Astrocyte (in vitro differentiated cells and primary cell): Measurements from ENCODE around the gene RDH14. TPM values are rescaled to one million over a fixed set of nuclear protein-coding genes. Genes with fewer than 3 reads are reported as not detected.

Experiments
- DNase-seq: peaks from one replicate; pipeline ENCODE4 v3.0.0-alpha.2; 2010; ENCODE audit warnings: low read depth
- FAIRE-seq: peaks from 2 replicates; lab custom pipeline; 2011; peaks lifted over from hg19 to GRCh38; lab: Jason Lieb, UNC
- H2AFZ ChIP-seq: 2 replicates; pipeline ENCODE4 v1.6.0; 2012; ENCODE audit warnings: low read depth, low read length, inconsistent platforms
- H3K27ac ChIP-seq: 2 replicates; pipeline ENCODE4 v1.5.1; 2011; ENCODE audit warnings: low read depth, low read length, inconsistent platforms
- H3K27me3 ChIP-seq: 2 replicates; pipeline ENCODE4 v1.6.0; 2011; ENCODE audit warnings: low read length, inconsistent platforms; ENCODE audit not compliant: insufficient read depth
- H3K36me3 ChIP-seq: 2 replicates; pipeline ENCODE4 v1.5.1; 2011; ENCODE audit warnings: low read length, inconsistent platforms; ENCODE audit not compliant: insufficient read depth
- H3K4me1 ChIP-seq: 2 replicates; pipeline ENCODE4 v1.5.1; 2011; ENCODE audit warnings: low read length, inconsistent platforms; ENCODE audit not compliant: insufficient read depth
- H3K4me2 ChIP-seq: 2 replicates; pipeline ENCODE4 v1.6.0; 2012; ENCODE audit warnings: low read length, inconsistent platforms
- H3K4me3 ChIP-seq: 2 replicates; pipeline ENCODE4 v1.5.1; 2011; ENCODE audit warnings: low read depth, mild to moderate bottlenecking, low read length, inconsistent platforms; ENCODE audit not compliant: insufficient read depth
- H3K79me2 ChIP-seq: 2 replicates; pipeline ENCODE4 v1.6.0; 2012; ENCODE audit warnings: mild to moderate bottlenecking, low read length, inconsistent platforms; ENCODE audit not compliant: insufficient read depth
- H3K9ac ChIP-seq: 2 replicates; pipeline ENCODE4 v1.6.0; 2012; ENCODE audit warnings: mild to moderate bottlenecking, low read length, inconsistent platforms
- H3K9me3 ChIP-seq: 2 replicates; pipeline ENCODE4 v1.5.1; 2012; ENCODE audit warnings: low read depth, mild to moderate bottlenecking, low read length, inconsistent platforms; ENCODE audit not compliant: insufficient read depth
- H4K20me1 ChIP-seq: 2 replicates; pipeline ENCODE4 v1.6.0; 2012; ENCODE audit warnings: low read length, inconsistent platforms; ENCODE audit not compliant: insufficient read depth
- H3K27ac Mint-ChIP-seq: one replicate; pipeline ENCODE4 v1.8.0; 2021; ENCODE audit warnings: mild to moderate bottlenecking, mixed read lengths; ENCODE audit not compliant: unreplicated experiment
- H3K27me3 Mint-ChIP-seq: one replicate; pipeline ENCODE4 v1.8.0; 2021; ENCODE audit warnings: low read depth, mixed read lengths; ENCODE audit not compliant: unreplicated experiment
- H3K36me3 Mint-ChIP-seq: one replicate; pipeline ENCODE4 v1.8.0; 2021; ENCODE audit warnings: low read depth, mixed read lengths; ENCODE audit not compliant: unreplicated experiment
- H3K4me1 Mint-ChIP-seq: one replicate; pipeline ENCODE4 v1.8.0; 2021; ENCODE audit warnings: low read depth, mixed read lengths; ENCODE audit not compliant: unreplicated experiment
- H3K4me3 Mint-ChIP-seq: one replicate; pipeline ENCODE4 v1.8.0; 2021; ENCODE audit warnings: mild to moderate bottlenecking, moderate library complexity, mixed read lengths; ENCODE audit not compliant: unreplicated experiment
- H3K9me3 Mint-ChIP-seq: one replicate; pipeline ENCODE4 v1.8.0; 2021; ENCODE audit warnings: mild to moderate bottlenecking, mixed read lengths; ENCODE audit not compliant: unreplicated experiment
- EZH2 ChIP-seq: IDR thresholded peaks from 2 replicates; pipeline ENCODE4 v1.6.1; 2012; ENCODE audit warnings: mild to moderate bottlenecking, low read length, inconsistent platforms; ENCODE audit not compliant: insufficient read depth
- total RNA-seq: library from RNA; stranded (reverse); gene quantifications from 2 replicates; pipeline ENCODE4 v1.2.1, GENCODE V29; 2021
- TF ChIP-seq, protein P1 (sequence below): IDR thresholded peaks from 2 replicates; pipeline ENCODE4 v1.5.1; 2011; ENCODE audit warnings: low read depth, mild to moderate bottlenecking, inconsistent platforms, low read length, moderate library complexity; ENCODE audit not compliant: insufficient read depth

RDH14 gene
- total RNA-seq, 1 donor from 2014 or later = 16.0 TPM

DNA sequence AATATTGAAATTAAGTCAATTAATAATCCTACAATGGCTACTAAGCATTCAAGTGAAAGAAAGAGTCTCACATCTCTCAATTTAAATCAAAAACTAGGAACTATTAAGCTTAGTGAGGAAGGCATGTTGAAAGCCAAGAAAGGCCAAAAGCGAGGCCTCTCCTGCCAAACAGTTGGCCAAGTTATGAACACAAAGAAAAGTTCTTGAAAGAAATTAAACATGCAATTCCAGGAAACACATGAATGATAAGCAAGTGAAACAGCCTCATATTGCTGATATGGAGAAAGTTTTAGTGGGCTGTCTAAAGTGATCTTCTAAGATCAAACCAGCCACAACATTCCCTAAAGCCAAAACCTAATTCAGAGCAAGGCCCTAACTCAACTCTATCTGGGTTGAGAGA, 11.8 kb downstream of the RDH14 start:
- peak; percentile 5 for DNase-seq
- H3K36me3 Mint-ChIP-seq = no peaks in the 10 kb centered on the region
- H4K20me1 ChIP-seq = no peaks in the 10 kb centered on the region
- no peaks in the 10 kb centered on the region for H3K9me3 ChIP-seq
- no peak overlapping the region for H3K27ac ChIP-seq
- no peak overlapping the region for H3K9ac ChIP-seq
- no peak overlapping the region for H3K4me3 ChIP-seq
- TF ChIP-seq, protein P1, sequence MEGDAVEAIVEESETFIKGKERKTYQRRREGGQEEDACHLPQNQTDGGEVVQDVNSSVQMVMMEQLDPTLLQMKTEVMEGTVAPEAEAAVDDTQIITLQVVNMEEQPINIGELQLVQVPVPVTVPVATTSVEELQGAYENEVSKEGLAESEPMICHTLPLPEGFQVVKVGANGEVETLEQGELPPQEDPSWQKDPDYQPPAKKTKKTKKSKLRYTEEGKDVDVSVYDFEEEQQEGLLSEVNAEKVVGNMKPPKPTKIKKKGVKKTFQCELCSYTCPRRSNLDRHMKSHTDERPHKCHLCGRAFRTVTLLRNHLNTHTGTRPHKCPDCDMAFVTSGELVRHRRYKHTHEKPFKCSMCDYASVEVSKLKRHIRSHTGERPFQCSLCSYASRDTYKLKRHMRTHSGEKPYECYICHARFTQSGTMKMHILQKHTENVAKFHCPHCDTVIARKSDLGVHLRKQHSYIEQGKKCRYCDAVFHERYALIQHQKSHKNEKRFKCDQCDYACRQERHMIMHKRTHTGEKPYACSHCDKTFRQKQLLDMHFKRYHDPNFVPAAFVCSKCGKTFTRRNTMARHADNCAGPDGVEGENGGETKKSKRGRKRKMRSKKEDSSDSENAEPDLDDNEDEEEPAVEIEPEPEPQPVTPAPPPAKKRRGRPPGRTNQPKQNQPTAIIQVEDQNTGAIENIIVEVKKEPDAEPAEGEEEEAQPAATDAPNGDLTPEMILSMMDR = no peak
- no peak for TF ChIP-seq EZH2
- no peak overlapping the region for H2AFZ ChIP-seq
- H3K4me2 ChIP-seq = no peak overlapping the region
- H3K4me3 Mint-ChIP-seq = no peak overlapping the region
- H3K27me3 ChIP-seq = no peaks in the 10 kb centered on the region
- H3K27me3 Mint-ChIP-seq = no peaks in the 10 kb centered on the region
- H3K27ac Mint-ChIP-seq = no peak overlapping the region
- H3K9me3 Mint-ChIP-seq = no peaks in the 10 kb centered on the region
- no peaks in the 10 kb centered on the region for H3K36me3 ChIP-seq
- H3K79me2 ChIP-seq = no peaks in the 10 kb centered on the region
- H3K4me1 ChIP-seq = peaks cover 14% of the 10 kb centered on the region
- FAIRE-seq = no peak
- H3K4me1 Mint-ChIP-seq = peaks cover 3% of the 10 kb centered on the region

DNA sequence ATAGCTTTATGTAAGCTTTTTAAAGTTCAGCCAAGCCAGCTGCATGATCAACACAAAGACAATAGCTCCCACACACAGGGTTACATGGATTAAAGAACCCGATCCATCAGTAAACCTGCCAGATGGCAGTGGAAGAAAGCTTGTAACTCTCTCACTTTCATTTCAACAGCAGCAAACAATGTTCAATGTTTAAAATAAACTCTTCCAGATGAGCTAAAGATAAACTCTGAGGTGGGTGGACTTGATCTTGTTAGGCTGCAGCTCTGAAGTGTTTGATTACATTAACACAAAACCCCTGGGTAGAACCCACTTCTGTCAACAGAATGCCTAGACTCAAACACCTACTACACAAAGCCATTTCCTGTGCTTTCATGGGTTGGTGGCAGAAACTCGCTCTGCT, 13.9 kb downstream of the RDH14 start:
- H3K79me2 ChIP-seq = no peaks in the 10 kb centered on the region
- no peaks in the 10 kb centered on the region for H3K9me3 Mint-ChIP-seq
- no peaks in the 10 kb centered on the region for H3K9me3 ChIP-seq
- no peak overlapping the region for H3K4me3 Mint-ChIP-seq
- no peak overlapping the region for H3K4me3 ChIP-seq
- no peaks in the 10 kb centered on the region for H3K27me3 ChIP-seq
- no peaks in the 10 kb centered on the region for H4K20me1 ChIP-seq
- FAIRE-seq (peak; percentile 5), DNase-seq (no peak)
- H3K27me3 Mint-ChIP-seq = no peaks in the 10 kb centered on the region
- H3K36me3 ChIP-seq = no peaks in the 10 kb centered on the region
- no peak overlapping the region for H2AFZ ChIP-seq
- TF ChIP-seq, protein P1 = no peak
- TF ChIP-seq EZH2 = no peak
- no peak overlapping the region for H3K9ac ChIP-seq
- H3K4me2 ChIP-seq = no peak overlapping the region
- no peaks in the 10 kb centered on the region for H3K36me3 Mint-ChIP-seq
- no peak overlapping the region for H3K27ac Mint-ChIP-seq
- no peak overlapping the region for H3K27ac ChIP-seq
- peaks cover 3% of the 10 kb centered on the region for H3K4me1 ChIP-seq
- H3K4me1 Mint-ChIP-seq = peaks cover 3% of the 10 kb centered on the region

DNA sequence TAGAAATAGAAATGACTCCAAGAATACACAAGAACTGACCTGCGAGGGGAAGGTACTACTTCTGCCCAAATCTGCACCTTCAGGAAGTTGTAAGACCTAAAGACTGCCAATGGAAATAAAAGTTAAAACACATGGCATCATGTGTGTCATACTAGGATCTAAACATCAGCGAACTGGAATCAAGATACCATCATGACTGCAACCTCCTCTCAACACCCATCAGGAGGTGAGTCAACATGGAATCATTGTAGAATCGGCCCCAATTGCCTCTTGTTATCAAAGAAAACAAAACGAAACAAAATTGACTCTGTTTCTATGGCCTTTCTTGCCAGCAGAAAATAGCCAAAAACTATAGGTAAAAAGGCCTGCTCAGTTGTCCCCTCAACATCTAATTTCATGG, 15.1 kb downstream of the RDH14 start:
- peak overlapping the region; percentile 55 for H3K4me2 ChIP-seq
- H3K36me3 Mint-ChIP-seq = no peaks in the 10 kb centered on the region

More for the DNA sequence above, 15.1 kb downstream of the RDH14 start:
- H3K4me1 ChIP-seq = peaks cover 3% of the 10 kb centered on the region
- DNase-seq = peak; percentile 54
- H3K79me2 ChIP-seq = no peaks in the 10 kb centered on the region
- H2AFZ ChIP-seq = no peak overlapping the region
- no peak overlapping the region for H3K9ac ChIP-seq
- peaks cover 3% of the 10 kb centered on the region for H3K4me1 Mint-ChIP-seq
- no peaks in the 10 kb centered on the region for H3K9me3 Mint-ChIP-seq
- no peak overlapping the region for H3K4me3 Mint-ChIP-seq
- no peak overlapping the region for H3K4me3 ChIP-seq
- H3K27ac ChIP-seq = no peak overlapping the region
- TF ChIP-seq, protein P1 = no peak
- TF ChIP-seq EZH2 = no peak
- H4K20me1 ChIP-seq = no peaks in the 10 kb centered on the region
- H3K27me3 Mint-ChIP-seq = no peaks in the 10 kb centered on the region
- FAIRE-seq = peak; percentile 56
- H3K36me3 ChIP-seq = no peaks in the 10 kb centered on the region
- no peaks in the 10 kb centered on the region for H3K27me3 ChIP-seq
- H3K27ac Mint-ChIP-seq = no peak overlapping the region
- H3K9me3 ChIP-seq = no peaks in the 10 kb centered on the region
